OCI-LY3 (cell line): ENCODE data around the gene AKR1C3.

ENCODE experiments used
- CTCF ChIP-seq: fragments of 200-600, 300-600 bp; sonication (generic); IDR thresholded peaks from 2 replicates; pipeline ENCODE4 v1.5.1; 2014; ENCODE audit warnings: antibody characterized with exemption, low read length, low read depth
- EZH2phosphoT487 ChIP-seq: fragments of 200-600 bp; shearing (Covaris generic); IDR thresholded peaks from 2 replicates; pipeline ENCODE4 v1.6.1; 2018; ENCODE audit warnings: antibody characterized with exemption, mixed run types, low read depth

DNA sequence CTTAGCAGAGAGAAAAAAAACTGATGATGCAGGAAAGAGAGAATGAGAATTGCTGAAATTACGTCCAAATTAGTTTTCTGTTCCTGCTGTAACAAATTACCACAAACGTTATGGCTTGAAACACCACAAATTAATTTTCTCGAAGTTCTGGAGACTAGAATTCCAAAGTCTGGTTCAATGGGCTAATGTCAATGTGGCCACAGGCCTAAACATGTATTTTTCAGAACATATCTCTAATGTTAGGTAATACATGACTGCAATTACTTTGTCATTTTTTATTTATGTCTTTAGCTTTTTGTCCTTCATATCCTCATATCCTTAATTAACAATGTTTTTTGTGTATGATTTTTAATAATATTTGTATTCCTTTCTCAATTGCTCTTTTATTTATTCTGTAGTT is 3.0 kb upstream of the AKR1C3 start:
- no peak for TF ChIP-seq CTCF
- no peak for TF ChIP-seq EZH2phosphoT487
